Measurements from ENCODE around the gene ABCG4.

GRCh38 chr11:119149018-119149785, at the start of gene ABCG4:
- TF ChIP-seq, protein P1, sequence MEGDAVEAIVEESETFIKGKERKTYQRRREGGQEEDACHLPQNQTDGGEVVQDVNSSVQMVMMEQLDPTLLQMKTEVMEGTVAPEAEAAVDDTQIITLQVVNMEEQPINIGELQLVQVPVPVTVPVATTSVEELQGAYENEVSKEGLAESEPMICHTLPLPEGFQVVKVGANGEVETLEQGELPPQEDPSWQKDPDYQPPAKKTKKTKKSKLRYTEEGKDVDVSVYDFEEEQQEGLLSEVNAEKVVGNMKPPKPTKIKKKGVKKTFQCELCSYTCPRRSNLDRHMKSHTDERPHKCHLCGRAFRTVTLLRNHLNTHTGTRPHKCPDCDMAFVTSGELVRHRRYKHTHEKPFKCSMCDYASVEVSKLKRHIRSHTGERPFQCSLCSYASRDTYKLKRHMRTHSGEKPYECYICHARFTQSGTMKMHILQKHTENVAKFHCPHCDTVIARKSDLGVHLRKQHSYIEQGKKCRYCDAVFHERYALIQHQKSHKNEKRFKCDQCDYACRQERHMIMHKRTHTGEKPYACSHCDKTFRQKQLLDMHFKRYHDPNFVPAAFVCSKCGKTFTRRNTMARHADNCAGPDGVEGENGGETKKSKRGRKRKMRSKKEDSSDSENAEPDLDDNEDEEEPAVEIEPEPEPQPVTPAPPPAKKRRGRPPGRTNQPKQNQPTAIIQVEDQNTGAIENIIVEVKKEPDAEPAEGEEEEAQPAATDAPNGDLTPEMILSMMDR (IDR thresholded peaks at IDR 0.05) = no peak
- no peak for TF ChIP-seq POLR2A (IDR thresholded peaks at IDR 0.05)

Data from thyroid gland (tissue), 4 donors.